ENCODE data around the gene ICA1.
"Not testable (repeated sequence)": the region's sequence is repeated elsewhere in the genome, so short reads cannot be mapped to it uniquely, and the experiment has no call there.

The ICA1 gene

DNA sequence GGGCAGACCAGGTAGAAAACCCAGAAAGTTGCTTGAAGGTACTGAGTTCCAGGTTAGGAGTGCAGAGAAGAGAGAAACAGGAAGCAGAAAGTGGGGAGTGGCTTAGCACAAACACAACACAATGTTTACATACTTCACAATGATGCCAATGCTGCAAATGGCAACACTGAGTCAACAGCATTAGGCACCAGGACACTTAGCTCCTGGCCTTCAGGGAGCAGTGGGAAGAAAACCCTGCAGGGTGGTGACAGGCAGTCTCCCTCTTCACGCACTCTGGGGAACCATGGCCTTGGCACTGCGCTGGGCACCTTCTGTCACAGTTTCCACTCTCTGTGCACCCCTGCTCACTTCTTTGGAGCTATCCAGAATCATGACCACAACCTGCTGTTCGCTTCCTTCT is 7.3 kb downstream of the ICA1 start:
- TF ChIP-seq, protein P1, sequence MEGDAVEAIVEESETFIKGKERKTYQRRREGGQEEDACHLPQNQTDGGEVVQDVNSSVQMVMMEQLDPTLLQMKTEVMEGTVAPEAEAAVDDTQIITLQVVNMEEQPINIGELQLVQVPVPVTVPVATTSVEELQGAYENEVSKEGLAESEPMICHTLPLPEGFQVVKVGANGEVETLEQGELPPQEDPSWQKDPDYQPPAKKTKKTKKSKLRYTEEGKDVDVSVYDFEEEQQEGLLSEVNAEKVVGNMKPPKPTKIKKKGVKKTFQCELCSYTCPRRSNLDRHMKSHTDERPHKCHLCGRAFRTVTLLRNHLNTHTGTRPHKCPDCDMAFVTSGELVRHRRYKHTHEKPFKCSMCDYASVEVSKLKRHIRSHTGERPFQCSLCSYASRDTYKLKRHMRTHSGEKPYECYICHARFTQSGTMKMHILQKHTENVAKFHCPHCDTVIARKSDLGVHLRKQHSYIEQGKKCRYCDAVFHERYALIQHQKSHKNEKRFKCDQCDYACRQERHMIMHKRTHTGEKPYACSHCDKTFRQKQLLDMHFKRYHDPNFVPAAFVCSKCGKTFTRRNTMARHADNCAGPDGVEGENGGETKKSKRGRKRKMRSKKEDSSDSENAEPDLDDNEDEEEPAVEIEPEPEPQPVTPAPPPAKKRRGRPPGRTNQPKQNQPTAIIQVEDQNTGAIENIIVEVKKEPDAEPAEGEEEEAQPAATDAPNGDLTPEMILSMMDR (IDR thresholded peaks at IDR 0.05; ENCODE audit: low read depth, low read length, missing control alignments), result no peak
- DNase-seq (ENCODE audit: extremely low read depth, low read depth), result no peak
- H3K4me3 ChIP-seq (replicated peaks; ENCODE audit: low read depth, low read length), result no peak overlapping the region

DNA sequence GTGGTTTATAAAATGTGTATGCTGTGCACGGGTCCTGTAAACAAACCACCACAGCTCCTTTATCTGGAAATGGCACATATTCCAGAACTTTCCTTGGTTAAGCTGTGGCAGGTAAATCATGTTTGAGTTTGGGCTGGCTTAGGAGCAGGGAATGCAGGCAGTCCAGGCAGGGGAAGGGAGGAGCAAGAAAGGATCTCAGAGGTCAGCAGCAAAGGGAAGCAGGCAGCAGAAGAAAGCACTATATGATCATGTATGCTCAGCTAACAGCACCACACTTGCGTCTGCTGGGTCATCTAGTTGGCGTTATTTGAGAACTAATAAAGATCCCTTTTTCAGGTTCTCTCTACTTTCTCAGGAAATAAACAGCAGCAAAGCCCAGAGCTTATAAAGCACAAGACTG is 7.8 kb downstream of the ICA1 start:
- no peak overlapping the region for H3K4me3 ChIP-seq (replicated peaks; ENCODE audit: low read depth, low read length)
- DNase-seq (ENCODE audit: extremely low read depth, low read depth), result no peak
- TF ChIP-seq, protein P1 (IDR thresholded peaks at IDR 0.05; ENCODE audit: low read depth, low read length, missing control alignments), result no peak

DNA sequence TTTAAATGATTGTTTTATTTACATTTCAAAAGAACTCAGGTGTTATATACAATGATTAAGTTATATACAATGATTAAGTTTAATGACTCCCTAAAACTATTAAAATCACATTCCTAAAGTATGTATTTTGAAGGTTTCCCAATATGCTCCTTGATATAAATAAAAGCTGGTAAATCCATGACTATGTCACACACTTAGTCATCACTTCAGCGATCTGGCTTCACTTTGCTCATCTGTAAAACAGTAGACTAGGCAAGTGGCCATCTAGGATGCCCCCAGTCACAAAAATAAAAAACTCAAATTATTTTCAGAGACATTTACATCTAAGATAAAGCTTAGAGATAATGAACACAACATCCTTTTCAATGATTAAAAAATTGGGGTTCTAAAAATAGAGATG is 10.8 kb downstream of the ICA1 start:
- TF ChIP-seq, protein P1 (IDR thresholded peaks at IDR 0.05; ENCODE audit: low read depth, low read length, missing control alignments), result no peak
- no peak overlapping the region for H3K4me3 ChIP-seq (replicated peaks; ENCODE audit: low read depth, low read length)
- DNase-seq (ENCODE audit: extremely low read depth, low read depth), result no peak

DNA sequence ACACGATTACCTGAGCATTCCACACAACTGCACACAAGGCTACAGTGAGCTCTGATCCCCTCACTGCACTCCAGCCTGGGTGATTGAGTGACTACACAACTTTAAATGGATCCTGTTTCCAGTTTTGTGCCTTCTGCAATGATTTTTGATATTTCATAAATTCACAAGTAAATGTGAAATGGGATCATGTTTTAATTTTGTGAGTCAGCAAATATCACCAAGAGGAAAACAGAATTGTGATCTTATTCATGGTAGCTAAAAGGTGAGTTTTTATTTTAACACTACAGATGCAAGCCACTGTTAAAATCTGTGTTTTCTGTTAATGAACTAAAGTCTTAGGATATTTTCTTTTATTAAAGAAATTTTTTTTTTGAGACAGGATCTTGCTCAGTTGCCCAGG is 11.4 kb downstream of the ICA1 start:
- DNase-seq (ENCODE audit: extremely low read depth, low read depth), result no peak
- TF ChIP-seq, protein P1 (IDR thresholded peaks at IDR 0.05; ENCODE audit: low read depth, low read length, missing control alignments), result no peak
- H3K4me3 ChIP-seq (replicated peaks; ENCODE audit: low read depth, low read length), result no peak overlapping the region

DNA sequence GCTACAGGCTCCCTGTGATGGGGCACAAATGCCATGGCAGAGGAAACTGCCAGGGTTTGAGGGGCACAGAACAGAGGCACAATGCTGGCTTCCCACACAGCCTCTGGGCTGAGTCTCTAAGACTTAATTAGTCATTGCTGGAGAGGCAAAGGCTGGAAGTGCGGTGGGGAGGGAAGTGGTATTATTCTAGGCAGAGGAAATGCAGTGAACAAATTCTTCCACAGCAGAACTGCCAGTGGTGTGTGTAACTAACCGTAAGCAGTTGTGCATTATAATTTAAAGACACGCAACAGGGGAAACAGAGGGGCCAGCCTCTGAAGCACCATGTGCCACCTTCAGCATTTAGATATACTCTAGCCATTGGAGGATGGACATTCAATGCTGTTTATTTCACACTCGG is 12.8 kb downstream of the ICA1 start:
- no peak for DNase-seq (ENCODE audit: extremely low read depth, low read depth)

DNA sequence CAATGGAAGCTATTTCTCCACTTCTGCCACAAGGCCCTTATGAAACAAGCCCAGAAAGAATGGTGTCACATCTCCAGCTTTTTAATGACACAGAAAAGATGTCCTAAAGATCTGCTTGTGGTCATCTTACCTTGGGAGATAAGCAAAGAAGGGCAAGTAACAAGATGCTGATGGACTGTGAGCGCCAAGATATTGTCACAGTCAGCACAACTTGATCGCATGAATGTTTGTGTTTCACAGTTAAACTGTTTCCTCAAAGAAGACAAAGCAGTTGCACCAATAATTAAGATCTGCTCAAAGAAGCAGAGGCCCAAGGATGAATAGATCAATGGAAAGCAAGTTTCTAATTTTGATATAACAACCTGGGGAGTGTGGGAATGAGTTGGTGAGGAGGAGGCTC is 15.9 kb downstream of the ICA1 start:
- no peak for DNase-seq (ENCODE audit: extremely low read depth, low read depth)
- TF ChIP-seq, protein P1 (IDR thresholded peaks at IDR 0.05; ENCODE audit: low read depth, low read length, missing control alignments), result no peak
- H3K4me3 ChIP-seq (replicated peaks; ENCODE audit: low read depth, low read length), result no peak overlapping the region

More for the DNA sequence above, 12.8 kb downstream of the ICA1 start:
- H3K4me3 ChIP-seq (replicated peaks; ENCODE audit: low read depth, low read length), result no peak overlapping the region
- TF ChIP-seq, protein P1 (IDR thresholded peaks at IDR 0.05; ENCODE audit: low read depth, low read length, missing control alignments), result no peak

DNA sequence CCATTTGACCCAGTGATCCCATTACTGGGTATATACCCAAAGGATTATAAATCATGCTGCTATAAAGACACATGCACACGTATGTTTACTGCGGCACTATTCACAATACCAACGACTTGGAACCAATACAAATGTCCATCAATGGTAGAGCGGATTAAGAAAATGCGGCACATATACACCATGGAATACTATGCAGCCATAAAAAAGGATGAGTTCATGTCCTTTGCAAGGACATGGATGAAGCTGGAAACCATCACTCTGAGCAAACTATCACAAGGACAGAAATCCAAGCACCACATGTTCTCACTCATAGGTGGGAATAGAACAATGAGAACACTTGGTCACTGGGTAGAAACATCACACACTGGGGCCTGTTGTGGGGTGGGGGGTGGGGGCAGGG is 16.9 kb downstream of the ICA1 start:
- not testable (repeated sequence) for DNase-seq (ENCODE audit: extremely low read depth, low read depth); H3K4me3 ChIP-seq (replicated peaks; ENCODE audit: low read depth, low read length)

DNA sequence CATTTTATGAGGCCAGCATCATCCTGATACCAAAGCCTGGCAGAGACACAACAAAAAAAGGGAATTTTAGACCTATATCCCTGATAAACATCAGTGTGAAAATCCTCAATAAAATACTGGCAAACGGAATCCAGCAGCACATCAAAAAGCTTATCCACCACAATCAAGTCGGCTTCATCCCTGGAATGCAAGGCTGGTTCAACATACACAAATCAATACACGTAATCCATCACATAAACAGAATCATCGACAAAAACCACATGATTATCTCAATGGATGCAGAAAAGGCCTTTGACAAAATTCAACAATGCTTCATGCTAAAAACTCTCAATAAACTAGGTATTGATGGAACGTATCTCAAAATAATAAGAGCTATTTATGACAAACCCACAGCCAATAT is 18.9 kb downstream of the ICA1 start:
- H3K4me3 ChIP-seq (replicated peaks; ENCODE audit: low read depth, low read length); DNase-seq (ENCODE audit: extremely low read depth, low read depth): not testable (repeated sequence)

DNA sequence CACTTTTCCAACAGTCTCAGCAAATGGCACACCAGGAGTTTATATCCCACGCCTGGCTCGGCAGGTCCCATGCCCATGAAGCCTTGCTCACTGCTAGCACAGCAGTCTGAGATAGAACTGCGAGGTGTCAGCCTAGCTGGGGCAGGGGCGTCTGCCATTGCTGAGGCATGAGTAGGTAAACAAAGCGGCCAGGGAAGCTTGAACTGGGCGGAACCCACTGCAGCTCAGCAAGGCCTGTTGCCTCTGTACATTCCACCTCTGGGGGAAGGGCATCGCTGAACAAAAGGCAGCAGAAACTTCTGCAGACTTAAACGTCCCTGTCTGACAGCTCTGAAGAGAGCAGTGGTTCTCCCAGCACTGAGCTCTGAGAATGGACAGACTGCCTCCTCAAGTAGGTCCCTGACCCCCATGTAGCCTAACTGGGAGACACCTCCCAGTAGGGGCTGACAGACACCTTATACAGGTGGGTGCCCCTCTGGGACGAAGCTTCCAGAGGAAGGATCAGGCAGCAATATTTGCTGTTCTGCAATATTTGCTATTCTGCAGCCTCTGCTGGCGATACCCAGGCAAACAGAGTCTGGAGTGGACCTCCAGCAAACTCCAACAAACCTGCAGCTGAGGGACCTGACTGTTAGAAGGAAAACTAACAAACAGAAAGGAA is 22.1 kb downstream of the ICA1 start:
- not testable (repeated sequence) for H3K4me3 ChIP-seq (replicated peaks; ENCODE audit: low read depth, low read length); DNase-seq (ENCODE audit: extremely low read depth, low read depth)

All from HFF-Myc (cell line).